ENCODE data around the gene PRR5L.
A peak's percentile ranks its signal among the peaks of the same experiment; 100 is the strongest.

The PRR5L gene

GRCh38 chr11:36447514-36447913 lies 151.4 kb downstream of the PRR5L start:
- DNase-seq = no peak

GRCh38 chr11:36447947-36448346 lies 151.9 kb downstream of the PRR5L start:
- no peak for DNase-seq

DNA sequence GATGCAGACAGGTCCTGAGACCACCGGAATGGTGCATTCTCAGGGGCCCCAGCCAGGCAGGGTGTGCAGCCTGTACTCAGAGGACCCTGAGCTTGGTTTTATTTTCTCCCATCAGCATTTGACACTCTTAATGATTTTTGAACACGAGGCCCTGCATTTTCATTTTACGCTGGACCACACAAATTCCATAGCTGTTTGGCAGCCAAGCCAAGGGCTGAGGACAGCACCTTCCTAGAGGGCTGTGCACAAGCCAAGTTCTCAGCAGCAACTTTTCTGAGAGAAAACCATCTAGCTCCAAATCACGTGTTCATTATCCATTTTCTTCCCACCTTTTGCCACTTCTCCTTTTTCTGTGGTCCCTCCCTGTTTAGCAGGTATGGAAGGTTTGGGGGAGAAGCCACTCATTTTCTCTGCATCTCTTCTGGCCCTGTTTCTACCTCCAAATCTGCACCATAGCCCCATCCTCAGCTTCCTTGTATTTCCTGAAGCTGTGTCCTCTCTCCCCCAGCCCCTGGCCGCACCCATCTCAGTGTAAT lies 153.5 kb downstream of the PRR5L start:
- no peak for DNase-seq

GRCh38 chr11:36450110-36450572 lies 154.1 kb downstream of the PRR5L start:
- DNase-seq = no peak

GRCh38 chr11:36451045-36451444 lies 155.0 kb downstream of the PRR5L start:
- DNase-seq = no peak

DNA sequence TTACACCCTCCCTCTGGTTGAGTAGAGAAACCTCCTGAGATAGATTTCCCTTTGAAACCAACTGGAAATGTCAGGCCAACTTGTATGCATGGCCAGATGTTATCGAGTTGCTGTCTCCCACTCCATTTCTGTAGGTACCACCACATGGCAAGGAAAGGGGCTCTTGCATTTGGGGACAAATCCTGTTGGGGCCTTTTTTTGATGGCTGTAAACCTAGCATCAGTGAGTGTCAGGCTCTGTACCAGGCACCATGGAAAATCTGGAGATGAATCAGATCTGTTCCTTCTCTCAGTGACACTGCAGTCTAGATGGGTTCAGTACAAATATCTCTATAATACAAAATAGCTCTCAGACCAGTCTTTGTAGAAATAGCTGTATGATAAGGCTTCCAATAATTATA lies 155.6 kb downstream of the PRR5L start:
- no peak for DNase-seq

DNA sequence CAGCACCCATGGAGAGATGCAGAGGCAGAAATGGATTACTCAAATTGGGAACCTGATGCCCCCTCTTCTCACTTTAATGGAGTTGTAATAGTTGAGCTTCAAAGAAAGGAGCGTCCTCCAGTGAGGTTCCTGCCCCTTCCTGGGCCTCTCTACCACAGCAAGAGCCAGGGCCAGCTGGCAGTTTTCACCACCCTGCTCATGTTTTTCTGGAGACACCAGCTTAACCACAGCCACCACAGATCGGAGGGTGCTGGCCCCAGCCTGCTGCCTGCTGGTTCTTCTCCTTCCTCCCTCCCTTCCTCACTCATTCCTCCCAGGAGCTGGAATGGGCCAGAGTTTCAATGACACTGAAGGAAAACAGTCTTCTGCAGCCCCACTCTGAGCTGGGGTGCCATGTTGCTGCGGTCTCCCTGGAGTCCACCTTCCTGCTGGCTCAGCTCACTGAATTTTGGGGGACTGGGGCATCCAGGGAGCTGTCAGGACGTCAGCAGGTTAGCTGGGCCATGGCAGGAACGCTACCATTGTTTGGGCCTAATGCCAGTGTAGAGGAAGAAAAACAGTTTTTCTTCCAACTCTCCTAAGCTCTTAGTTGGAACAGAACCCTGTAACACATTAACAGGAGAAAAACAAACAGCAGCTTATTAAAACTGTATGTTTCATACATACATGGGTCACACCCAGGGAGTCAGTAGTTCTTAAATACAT lies 156.3 kb downstream of the PRR5L start:
- peak; percentile 62 for DNase-seq

DNA sequence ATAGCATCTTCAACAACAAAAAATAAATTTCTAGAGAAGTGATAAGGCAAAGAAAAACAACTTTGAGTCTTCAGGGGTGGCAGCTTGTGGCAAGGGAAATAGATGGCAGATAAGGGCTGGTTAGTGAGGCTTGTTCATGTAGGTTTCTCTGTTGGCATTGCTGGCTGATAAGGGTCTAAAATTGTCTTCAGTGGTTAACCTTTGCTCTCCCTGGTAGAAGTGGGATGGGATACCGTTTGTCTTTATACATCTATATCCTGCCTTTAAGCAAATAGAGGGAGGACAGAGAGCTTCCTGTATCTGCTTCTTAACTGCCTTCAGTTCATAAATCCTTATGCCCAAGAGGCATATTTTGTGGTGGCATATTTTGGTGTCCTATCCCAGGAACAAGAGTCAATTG lies 156.9 kb downstream of the PRR5L start:
- peak; percentile 52 for DNase-seq

DNA sequence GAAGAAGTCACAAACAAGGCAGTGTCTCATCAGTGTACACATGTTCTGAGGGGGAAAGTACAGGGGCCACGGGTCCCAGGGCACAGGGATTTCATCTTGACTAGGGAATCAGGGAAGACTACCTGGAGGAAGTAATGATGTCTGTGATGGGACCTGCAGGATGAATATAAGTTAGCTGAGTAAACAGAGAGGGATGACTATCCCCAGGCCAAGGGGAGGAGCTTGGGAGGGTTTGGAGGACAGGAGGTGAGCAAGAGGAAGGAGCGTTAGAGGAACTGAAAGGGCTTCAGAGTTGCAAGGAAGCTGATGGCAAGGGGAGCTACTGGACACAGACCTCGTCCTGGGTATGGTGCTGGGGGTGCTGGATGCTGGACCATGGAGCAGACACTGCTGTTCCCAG lies 157.6 kb downstream of the PRR5L start:
- no peak for DNase-seq

GRCh38 chr11:36454551-36454940 lies 158.5 kb downstream of the PRR5L start:
- no peak for DNase-seq

DNA sequence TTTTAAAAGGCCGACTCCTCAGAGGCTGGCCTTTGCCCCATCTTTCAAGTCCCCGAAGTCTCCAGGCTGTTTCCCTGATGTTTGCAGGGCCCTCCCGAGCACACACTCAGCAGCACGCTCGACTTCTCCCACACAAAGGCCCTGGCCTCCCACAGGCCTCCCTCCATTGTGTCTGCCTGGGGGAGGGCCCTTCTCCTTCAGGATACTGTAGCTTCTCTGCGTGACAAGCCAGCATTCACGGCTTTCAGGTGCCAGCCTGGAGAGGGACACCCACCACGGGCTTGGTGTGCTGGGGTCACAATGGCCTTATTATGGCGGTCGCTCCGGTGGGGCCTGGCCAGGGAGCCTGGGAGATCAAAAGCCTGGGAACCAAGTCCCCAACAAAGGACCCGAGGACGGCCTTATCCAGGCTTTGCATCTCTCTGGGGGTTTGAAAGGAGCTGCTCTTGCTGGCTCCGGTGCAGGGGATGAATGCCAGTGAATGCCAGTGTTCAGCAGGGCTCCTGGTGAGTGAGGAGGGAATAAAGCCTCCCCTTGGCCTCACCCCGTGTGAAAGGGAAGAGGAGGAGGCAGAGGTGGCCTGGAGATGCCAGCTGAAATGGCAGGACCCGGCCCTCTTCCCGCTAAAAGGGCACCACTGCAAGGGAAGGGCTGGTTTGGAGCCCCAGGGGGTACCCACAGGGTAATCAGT lies 159.0 kb downstream of the PRR5L start:
- DNase-seq = no peak

DNA sequence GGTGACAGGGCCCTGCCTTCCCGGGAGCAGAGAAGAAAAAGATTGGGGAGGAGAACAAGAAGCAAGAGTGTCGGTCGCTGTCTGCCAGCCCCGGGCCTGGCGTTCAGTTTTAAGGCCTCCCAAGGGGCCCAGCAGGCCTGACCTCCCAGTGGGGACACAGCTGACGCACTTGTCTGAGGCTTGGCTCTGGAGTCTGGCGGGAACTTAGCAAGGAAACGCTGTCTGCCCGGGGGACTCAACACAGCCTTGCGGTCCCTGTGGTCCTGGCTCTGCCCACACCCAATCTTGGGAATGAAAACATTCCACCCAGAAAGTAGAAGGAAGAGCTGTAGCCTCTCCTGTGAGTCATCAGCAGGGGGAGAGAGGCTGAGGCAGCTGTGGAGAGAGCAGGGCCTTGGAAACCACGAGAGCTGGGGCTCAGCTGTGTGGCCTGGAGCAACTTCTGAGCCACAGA lies 159.6 kb downstream of the PRR5L start:
- no peak for DNase-seq

- no peak for DNase-seq
Measured at GRCh38 chr11:36456156-36456555, 160.1 kb downstream of the PRR5L start.

- DNase-seq = no peak
Measured at GRCh38 chr11:36458129-36458915, 162.2 kb downstream of the PRR5L start.

GRCh38 chr11:36459046-36459445 lies 163.0 kb downstream of the PRR5L start:
- no peak for DNase-seq

DNA sequence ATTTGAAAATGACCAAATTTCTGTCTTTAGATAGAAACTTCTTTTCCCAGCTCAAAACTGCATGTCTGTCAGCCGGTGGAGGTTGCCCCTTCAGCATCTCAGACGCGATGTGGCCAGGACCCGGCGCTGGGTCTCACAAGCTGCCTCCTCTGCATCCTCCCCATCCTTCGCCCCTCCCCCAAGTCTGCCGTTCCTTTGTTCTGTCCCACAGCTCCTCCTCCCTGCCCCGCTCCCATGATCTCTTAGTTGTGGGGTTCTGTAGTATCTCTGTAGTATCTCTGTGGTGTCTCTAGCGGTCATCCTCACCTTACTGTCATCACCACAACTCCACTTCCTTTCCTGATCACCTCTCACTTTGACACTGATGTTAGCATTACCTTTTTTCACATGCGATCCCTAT lies 164.1 kb downstream of the PRR5L start:
- peak; percentile 23 for DNase-seq

DNA sequence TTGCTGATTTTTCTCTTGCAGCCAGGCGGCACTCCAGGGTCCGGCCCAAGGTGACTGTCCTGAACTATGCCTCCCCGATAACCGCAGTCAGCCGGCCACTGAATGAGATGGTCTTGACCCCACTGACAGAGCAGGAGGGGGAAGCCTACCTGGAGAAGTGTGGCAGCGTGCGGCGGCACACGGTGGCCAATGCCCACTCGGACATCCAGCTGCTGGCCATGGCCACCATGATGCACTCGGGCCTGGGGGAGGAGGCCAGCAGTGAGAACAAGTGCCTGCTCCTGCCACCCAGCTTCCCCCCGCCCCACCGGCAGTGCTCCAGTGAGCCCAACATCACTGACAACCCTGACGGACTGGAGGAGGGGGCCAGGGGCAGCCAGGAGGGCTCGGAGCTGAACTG lies 166.2 kb downstream of the PRR5L start:
- no peak for DNase-seq

DNA sequence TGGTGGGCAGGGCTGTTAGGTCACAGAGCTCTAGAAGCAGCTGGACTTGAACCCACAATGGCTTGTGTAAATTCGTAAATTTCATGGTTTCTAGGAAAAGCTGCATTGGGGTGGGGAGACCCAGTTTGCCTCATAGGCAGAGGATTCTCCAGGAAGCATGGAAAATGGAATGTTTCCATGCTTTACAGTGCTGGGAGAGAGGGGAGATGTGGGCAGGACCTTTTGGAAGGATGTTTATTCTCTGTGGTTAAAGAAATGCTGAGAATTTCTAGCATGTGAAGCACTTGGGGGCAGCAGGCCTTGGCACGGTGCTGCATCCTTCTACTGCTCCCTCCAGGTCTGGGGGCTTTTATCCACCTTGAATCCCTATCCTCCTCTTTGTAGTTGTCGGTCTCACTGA lies 167.7 kb downstream of the PRR5L start:
- no peak for DNase-seq

DNA sequence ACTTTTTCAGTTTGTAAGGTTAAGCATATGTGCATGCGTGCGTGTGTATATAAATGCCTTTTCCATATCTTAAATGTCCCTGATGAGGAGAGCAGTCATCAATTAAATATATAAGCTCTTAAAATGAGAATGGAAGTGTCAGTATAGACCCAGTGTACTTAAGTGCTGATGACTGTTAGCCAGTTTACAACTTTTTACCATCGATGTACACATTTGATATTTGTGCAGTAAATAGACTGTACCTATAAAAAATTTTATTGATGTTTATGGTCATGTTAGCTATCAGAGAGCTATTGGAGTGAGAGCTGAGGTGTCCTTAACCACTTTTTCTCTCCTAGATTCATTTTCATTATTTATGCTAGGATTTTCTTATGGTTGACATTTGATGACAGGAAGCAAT lies 168.6 kb downstream of the PRR5L start:
- DNase-seq = no peak

GRCh38 chr11:36465449-36466163 lies 169.5 kb downstream of the PRR5L start:
- DNase-seq = no peak

DNA sequence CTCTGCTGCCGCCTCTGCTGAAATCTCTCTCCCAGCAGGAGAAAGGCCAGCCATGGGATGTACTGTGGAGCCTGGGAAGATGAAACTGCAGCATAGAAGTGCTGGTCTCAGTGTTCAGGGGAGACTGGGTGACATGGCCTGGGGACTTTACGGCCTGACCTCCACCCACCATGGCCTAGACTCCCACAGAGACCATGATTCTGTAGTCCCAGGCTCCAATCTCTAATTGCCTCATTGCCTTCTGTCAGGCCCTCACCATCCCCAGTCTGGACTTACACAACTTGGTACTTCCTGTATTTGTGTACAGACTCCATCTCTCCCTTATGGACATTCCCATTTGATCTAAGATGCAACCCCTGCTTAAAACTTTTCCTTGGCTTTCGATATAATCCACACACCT lies 170.9 kb downstream of the PRR5L start:
- DNase-seq = no peak

DNA sequence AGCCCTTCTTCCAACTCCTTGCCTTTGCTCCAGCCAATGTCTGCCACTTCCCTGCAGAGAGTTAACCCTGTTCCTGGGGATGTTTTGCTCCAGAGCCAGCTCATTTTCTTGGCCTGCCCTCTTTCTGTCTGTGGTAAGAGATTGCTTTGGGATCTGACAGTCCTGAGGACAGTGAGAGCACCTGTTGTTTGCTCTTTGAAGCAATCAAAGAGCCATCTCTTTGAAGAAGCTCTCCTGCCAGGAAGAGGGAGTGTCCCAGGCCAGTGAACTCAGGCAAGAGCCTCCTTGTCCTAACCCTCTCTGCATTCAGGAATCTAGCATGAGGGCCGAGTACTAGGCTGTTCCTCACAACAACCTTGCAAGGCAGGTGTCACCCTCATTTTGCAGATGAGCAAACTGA lies 171.8 kb downstream of the PRR5L start:
- no peak for DNase-seq

- DNase-seq = peak; percentile 43
Measured at GRCh38 chr11:36469063-36469462, 173.0 kb downstream of the PRR5L start.

Data from activated CD4-positive, alpha-beta T cell treated with anti-CD3 and anti-CD28 coated beads, Interleukin-2, Interleukin-6, amounts not matched to agents 100 ng/mL and 50 ng/mL, durations not matched to agents 16 hours and 8 hours (primary cell).